GM12878 (cell line): ENCODE measurements around the gene AREG. TPM values are rescaled to one million over a fixed set of nuclear protein-coding genes. Genes with fewer than 3 reads are reported as not detected.

Experiments used
- ATAC-seq: fragments of 200-7000 bp; cut with Tn5 transposase; 3 replicates; pipeline ENCODE4 v1.9.1; 2020; ENCODE audit warnings: mild to moderate bottlenecking, moderate library complexity
- BruUV-seq: library from RNA; stranded (reverse); fragments of 400-500 nt; replicated peaks from 2 replicates; lab custom pipeline; 2021; lab: Mats Ljungman, UMichigan
- CTCF ChIA-PET: fragments of 300-600 bp; sonication (Branson Sonifier 250); formaldehyde crosslinking; extraction: SDS; loops from one replicate; lab custom pipeline; 2021; ENCODE audit warnings: inconsistent platforms; lab: Yijun Ruan, JAX
- POLR2A ChIA-PET: fragments of 350-600 bp; formaldehyde crosslinking; extraction: SDS; loops from one replicate; lab custom pipeline; 2021; ENCODE audit warnings: inconsistent platforms; lab: Charles Lee
- RAD21 ChIA-PET: fragments of 300-600 bp; sonication (Branson Sonifier 250); formaldehyde crosslinking; loops from one replicate; lab custom pipeline; 2023; ENCODE audit warnings: antibody characterized with exemption; ENCODE audit not compliant: unreplicated experiment; lab: Charles Lee
- SMC1A ChIA-PET: fragments of 300-600 bp; sonication (Branson Sonifier 250); formaldehyde crosslinking; loops from one replicate; lab custom pipeline; 2023; ENCODE audit not compliant: unreplicated experiment, uncharacterized antibody; lab: Charles Lee
- DNase-seq: peaks from one replicate; pipeline ENCODE4 v3.0.0-alpha.2; 2011; ENCODE audit warnings: low read depth, low spot score
- FAIRE-seq: peaks from 3 replicates; lab custom pipeline; 2011; peaks lifted over from hg19 to GRCh38; lab: Jason Lieb, UNC
- H2AFZ ChIP-seq: 2 replicates; pipeline ENCODE4 v1.6.0; 2011; ENCODE audit warnings: low read depth, low read length, control low read depth; ENCODE audit not compliant: control insufficient read depth
- H3K27ac ChIP-seq: 2 replicates; pipeline ENCODE4 v1.5.1; 2011; ENCODE audit warnings: control low read depth; ENCODE audit not compliant: control insufficient read depth, insufficient read depth
- H3K27me3 ChIP-seq, 2 experiments: replicated peaks in 1 of 2; 2 replicates each; pipeline versions ENCODE4 v1.6.0 to v1.6.1; 2011; ENCODE audit warnings: low read length in 1 of 2; ENCODE audit not compliant: control insufficient read depth in 2 of 2, insufficient read depth in 2 of 2
- H3K36me3 ChIP-seq, 2 experiments: 2 replicates each; pipeline ENCODE4 v1.5.1; 2011; ENCODE audit warnings: low read length in 1 of 2; ENCODE audit not compliant: control insufficient read depth in 2 of 2, insufficient read depth in 2 of 2
- H3K4me1 ChIP-seq: 2 replicates; pipeline ENCODE4 v1.6.1; 2011; ENCODE audit warnings: mild to moderate bottlenecking, low read length, moderate library complexity, mixed read lengths; ENCODE audit not compliant: control insufficient read depth, insufficient read depth
- H3K4me2 ChIP-seq: 2 replicates; pipeline ENCODE4 v1.6.0; 2011; ENCODE audit warnings: control low read depth; ENCODE audit not compliant: control insufficient read depth, insufficient read depth
- H3K4me3 ChIP-seq: fragments of 200-600 bp; sonication (generic); 2 replicates; pipeline ENCODE4 v1.5.1; 2016
- H3K79me2 ChIP-seq: 2 replicates; pipeline ENCODE4 v1.6.0; 2011; ENCODE audit warnings: low read length; ENCODE audit not compliant: control insufficient read depth, insufficient read depth
- H3K9ac ChIP-seq: 2 replicates; pipeline ENCODE4 v1.8.0; 2011; ENCODE audit warnings: low read length, control low read depth, mixed read lengths; ENCODE audit not compliant: control insufficient read depth, insufficient read depth
- H3K9me3 ChIP-seq: replicated peaks from 3 replicates; pipeline ENCODE4 v1.5.1; 2011; ENCODE audit warnings: mild to moderate bottlenecking, low read length; ENCODE audit not compliant: control insufficient read depth, insufficient read depth
- H4K20me1 ChIP-seq: 2 replicates; pipeline ENCODE4 v1.6.0; 2011; ENCODE audit not compliant: control insufficient read depth, insufficient read depth
- SMC3 ChIP-seq: IDR thresholded peaks from 2 replicates; pipeline ENCODE4 v1.6.1; 2011; ENCODE audit warnings: low read length, improper control_type of control experiment, borderline replicate concordance
- WGBS: methylation state at CpG from one replicate; pipeline ENCODE4 v1.1.6; 2016; ENCODE audit warnings: low lambda C conversion rate; ENCODE audit not compliant: insufficient replicate concordance, insufficient coverage; ENCODE audit errors: missing lambda C conversion rate; 5-methylcytosine and 5-hydroxymethylcytosine counted together
- in situ Hi-C: fragments of 300-500 bp; cut with MboI; formaldehyde crosslinking; loops from 9 replicates; pipeline ENCODE4 v1.14.3; 2018; ENCODE audit warnings: mixed read lengths
- intact Hi-C: fragments of 100-400 bp; cut with micrococcal nuclease; formaldehyde crosslinking; loops from one replicate; pipeline ENCODE4 v1.14.2; 2022; ENCODE audit not compliant: unreplicated experiment
- polyA plus RNA-seq, 11 experiments: library from polyadenylated mRNA; depleted of rRNA in 4 of 11; unstranded in 6 of 11; stranded (reverse) in 5 of 11; fragments of >200 nt; fragmentation: Nextera tagmentation in 4 of 11; fragmentation: Illumina TruSeq in 1 of 11; extraction: Ambion mirVana in 4 of 11; extraction: Trizol in 1 of 11; gene quantifications; 1 replicate in 1 of 11; 2 replicates in 10 of 11; pipeline versions ENCODE4 v1.2.1 to v1.2.3, GENCODE V29; 2011 to 2016; ENCODE audit warnings: inconsistent platforms in 2 of 11, missing spikeins in 2 of 11, low read depth in 1 of 11
- total RNA-seq, 4 experiments: library from RNA; depleted of rRNA in 3 of 4; stranded (reverse); fragments of >200 nt in 3 of 4; fragmentation: Illumina TruSeq in 1 of 4; extraction: Trizol in 1 of 4; gene quantifications; 2 replicates each; pipeline versions ENCODE4 v1.2.1 to v1.2.3, GENCODE V29; 2013 to 2021
- TF ChIP-seq, protein P1 (sequence below): fragments of 450-650 bp; IDR thresholded peaks from 2 replicates; pipeline ENCODE4 v1.6.1; 2017; ENCODE audit warnings: low read depth, mild to moderate bottlenecking, moderate library complexity
- TF ChIP-seq, protein P2 (sequence below), 3 experiments: IDR thresholded peaks in 2 of 3; conservative IDR thresholded peaks in 1 of 3; 2 replicates each; pipeline ENCODE4 v1.5.1; 2011; ENCODE audit warnings: low read depth in 3 of 3, low read length in 3 of 3, mild to moderate bottlenecking in 3 of 3, control low read depth in 2 of 3, moderate library complexity in 2 of 3, inconsistent platforms in 1 of 3, mixed read lengths in 1 of 3; ENCODE audit not compliant: control insufficient read depth in 2 of 3, insufficient read depth in 1 of 3; ENCODE audit errors: extremely low read depth in 1 of 3

AREG gene
- total and polyA plus RNA-seq, 10 of the 15 experiments (the other 5 are each of a cell fraction or from before 2014, with no cell fraction given), result 0.25 to 0.37 TPM; not detected in 8

DNA sequence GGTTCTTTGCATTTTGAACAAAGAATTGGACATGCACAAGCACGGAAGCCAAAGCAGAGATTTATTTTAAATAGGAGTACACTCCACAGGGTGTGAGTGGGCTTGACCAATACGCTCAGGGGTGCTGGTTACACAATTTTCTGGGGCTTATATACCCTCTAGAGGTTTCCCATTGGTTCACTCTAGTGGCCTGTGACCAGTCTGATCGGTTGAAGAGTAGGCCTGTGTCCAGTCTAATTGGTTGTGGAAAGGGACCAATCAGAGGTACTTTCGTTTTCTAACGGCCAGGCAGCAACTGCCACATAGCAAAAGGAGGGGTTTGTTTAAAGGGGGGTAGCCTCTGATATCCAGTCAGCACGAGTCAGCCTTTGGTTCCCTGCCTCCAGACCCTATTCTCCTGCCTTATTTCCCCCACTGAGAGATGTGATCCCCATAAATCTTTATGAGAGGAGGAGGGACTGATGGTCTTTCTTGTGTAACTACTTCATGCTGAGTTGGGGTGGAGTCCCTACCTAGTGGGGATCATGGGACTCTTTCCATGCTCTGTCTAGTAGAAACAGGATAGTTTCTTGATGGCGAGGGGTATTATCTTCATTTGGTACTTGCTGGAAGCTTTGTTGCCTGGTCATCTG lies 11.3 kb upstream of the AREG start:
- BruUV-seq, result no TSS peak
- no peaks in the 10 kb centered on the region for H4K20me1 ChIP-seq
- no peaks in the 10 kb centered on the region for H3K27me3 ChIP-seq
- H3K9ac ChIP-seq, result no peak overlapping the region
- 23% methylated on average over 7 of the region's 7 CpGs for WGBS
- ChIA-PET RAD21 (no interaction called here), CTCF (no interaction called here)
- intact Hi-C loops (no loop called here), in situ Hi-C loops (no loop called here)
- FAIRE-seq, result no peak
- H3K9me3 ChIP-seq, result no peaks in the 10 kb centered on the region; the same call in 2 of the 3 replicates
- H2AFZ ChIP-seq, result no peak overlapping the region; the same call in 1 of the 2 replicates
- H3K4me2 ChIP-seq, result no peak overlapping the region
- no peaks in the 10 kb centered on the region for H3K79me2 ChIP-seq
- H3K27ac ChIP-seq, result no peak overlapping the region
- TF ChIP-seq SMC3, result no peak
- TF ChIP-seq, protein P1, sequence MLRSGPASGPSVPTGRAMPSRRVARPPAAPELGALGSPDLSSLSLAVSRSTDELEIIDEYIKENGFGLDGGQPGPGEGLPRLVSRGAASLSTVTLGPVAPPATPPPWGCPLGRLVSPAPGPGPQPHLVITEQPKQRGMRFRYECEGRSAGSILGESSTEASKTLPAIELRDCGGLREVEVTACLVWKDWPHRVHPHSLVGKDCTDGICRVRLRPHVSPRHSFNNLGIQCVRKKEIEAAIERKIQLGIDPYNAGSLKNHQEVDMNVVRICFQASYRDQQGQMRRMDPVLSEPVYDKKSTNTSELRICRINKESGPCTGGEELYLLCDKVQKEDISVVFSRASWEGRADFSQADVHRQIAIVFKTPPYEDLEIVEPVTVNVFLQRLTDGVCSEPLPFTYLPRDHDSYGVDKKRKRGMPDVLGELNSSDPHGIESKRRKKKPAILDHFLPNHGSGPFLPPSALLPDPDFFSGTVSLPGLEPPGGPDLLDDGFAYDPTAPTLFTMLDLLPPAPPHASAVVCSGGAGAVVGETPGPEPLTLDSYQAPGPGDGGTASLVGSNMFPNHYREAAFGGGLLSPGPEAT, result no peak
- TF ChIP-seq, protein P2, sequence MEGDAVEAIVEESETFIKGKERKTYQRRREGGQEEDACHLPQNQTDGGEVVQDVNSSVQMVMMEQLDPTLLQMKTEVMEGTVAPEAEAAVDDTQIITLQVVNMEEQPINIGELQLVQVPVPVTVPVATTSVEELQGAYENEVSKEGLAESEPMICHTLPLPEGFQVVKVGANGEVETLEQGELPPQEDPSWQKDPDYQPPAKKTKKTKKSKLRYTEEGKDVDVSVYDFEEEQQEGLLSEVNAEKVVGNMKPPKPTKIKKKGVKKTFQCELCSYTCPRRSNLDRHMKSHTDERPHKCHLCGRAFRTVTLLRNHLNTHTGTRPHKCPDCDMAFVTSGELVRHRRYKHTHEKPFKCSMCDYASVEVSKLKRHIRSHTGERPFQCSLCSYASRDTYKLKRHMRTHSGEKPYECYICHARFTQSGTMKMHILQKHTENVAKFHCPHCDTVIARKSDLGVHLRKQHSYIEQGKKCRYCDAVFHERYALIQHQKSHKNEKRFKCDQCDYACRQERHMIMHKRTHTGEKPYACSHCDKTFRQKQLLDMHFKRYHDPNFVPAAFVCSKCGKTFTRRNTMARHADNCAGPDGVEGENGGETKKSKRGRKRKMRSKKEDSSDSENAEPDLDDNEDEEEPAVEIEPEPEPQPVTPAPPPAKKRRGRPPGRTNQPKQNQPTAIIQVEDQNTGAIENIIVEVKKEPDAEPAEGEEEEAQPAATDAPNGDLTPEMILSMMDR (IDR thresholded peaks at IDR 0.05 in 2 of 3, conservative IDR thresholded peaks at IDR 0.05 in 1 of 3; ENCODE audit: control insufficient read depth in 2 of 3, extremely low read depth in 1 of 3, insufficient read depth in 1 of 3, low read depth in 3 of 3, low read length in 3 of 3), result no peak
- TF ChIP-seq, all 136 proteins: peak for 0
- ChIA-PET SMC1A (no interaction called here), POLR2A (no interaction called here)
- Histone ChIP-seq H3K4me1 (no peaks in the 10 kb centered on the region), H3K36me3 (no peaks in the 10 kb centered on the region), H3K4me3 (no peak overlapping the region)
- ATAC-seq, result peak; percentile 33
- no peak for DNase-seq
